Transverse colon (tissue), 4 donors: Measurements from ENCODE around the gene SELENOO. TPM values are rescaled to one million over a fixed set of nuclear protein-coding genes. Genes with fewer than 3 reads are reported as not detected.

Source experiments
- DNase-seq: peaks from one replicate; pipeline ENCODE4 v3.0.0-alpha.2; 2019
- H3K27ac ChIP-seq, 4 donors: fragments of 200-600 bp; sonication (generic); 2 replicates each; pipeline ENCODE4 v1.5.1; 2016 to 2018; ENCODE audit warnings: inconsistent platforms in 4 of 4
- H3K27me3 ChIP-seq: fragments of 200-600 bp; sonication (generic); 2 replicates; pipeline ENCODE4 v1.5.1; 2017; ENCODE audit warnings: inconsistent platforms
- H3K36me3 ChIP-seq, 4 donors: fragments of 200-600 bp; sonication (generic); 2 replicates each; pipeline ENCODE4 v1.5.1; 2017 to 2019; ENCODE audit warnings: inconsistent platforms in 4 of 4
- H3K4me1 ChIP-seq, 4 donors: fragments of 200-600 bp; sonication (generic); 2 replicates each; pipeline ENCODE4 v1.5.1; 2017 to 2020; ENCODE audit warnings: inconsistent platforms in 4 of 4
- H3K4me3 ChIP-seq, 4 donors: fragments of 200-600 bp; sonication (generic); 1 replicate in 1 of 4; 2 replicates in 3 of 4; pipeline versions ENCODE4 v1.5.1 to v1.6.1; 2017 to 2019; ENCODE audit warnings: inconsistent platforms in 4 of 4
- H3K9me3 ChIP-seq, 2 donors: fragments of 200-600 bp; sonication (generic); 2 replicates each; pipeline ENCODE4 v1.5.1; 2017 to 2019; ENCODE audit warnings: inconsistent platforms in 2 of 2
- CTCF ChIP-seq, 5 experiments: fragments of 200-600 bp in 3 of 5; fragments of 450-650 bp in 2 of 5; sonication (generic) in 3 of 5; IDR thresholded peaks; 1 replicate in 2 of 5; 2 replicates in 3 of 5; pipeline ENCODE4 v1.5.1; 2016 to 2017; ENCODE audit warnings: antibody characterized with exemption in 5 of 5, inconsistent platforms in 3 of 5, mild to moderate bottlenecking in 2 of 5, moderate library complexity in 1 of 5
- EP300 ChIP-seq: sonication (generic); formaldehyde crosslinking; IDR thresholded peaks from one replicate; pipeline ENCODE4 v1.6.1; 2017; ENCODE audit warnings: antibody characterized with exemption, low read depth
- POLR2A ChIP-seq: fragments of 450-650 bp; IDR thresholded peaks from one replicate; pipeline ENCODE4 v1.6.1; 2016; ENCODE audit warnings: antibody characterized with exemption, mild to moderate bottlenecking, moderate library complexity
- POLR2AphosphoS5 ChIP-seq, 3 donors: sonication (generic); formaldehyde crosslinking; IDR thresholded peaks; one replicate each; pipeline ENCODE4 v1.6.1; 2016; ENCODE audit warnings: antibody characterized with exemption in 3 of 3
- WGBS, 2 donors: methylation state at CpG; one replicate each; pipeline ENCODE4 v1.1.5; 2018; ENCODE audit warnings: low coverage in 1 of 2; 5-methylcytosine and 5-hydroxymethylcytosine counted together
- in situ Hi-C, 4 donors: fragments of 200-750 bp; cut with MboI; loops; one replicate each; pipeline versions ENCODE4 v1.15.0 to v1.15.1; 2017; ENCODE audit warnings: low sequenced_read_pairs in 3 of 4, low pct_ligation_motif_present in 1 of 4, low pct_unique_long_range_greater_than_20kb in 1 of 4
- intact Hi-C: fragments of 100-400 bp; cut with DNase I; formaldehyde crosslinking; loops from one replicate; pipeline ENCODE4 v1.15.1; 2023; ENCODE audit warnings: low total_unique reads
- total RNA-seq, 4 donors: library from RNA; depleted of rRNA; stranded (reverse); fragments of >200 nt; gene quantifications; one replicate each; pipeline ENCODE4 v1.1.0, GENCODE V29; 2016

The SELENOO gene
- total RNA-seq, 4 donors from 2014 or later: 27.3 to 91.3 (median 35.1) TPM

GRCh38 chr22:50245214-50246072 is 44.6 kb downstream of the SELENOO start:
- WGBS, 2 donors: 15% methylated on average over 40 of the region's 53 CpGs; no CpG with 5 or more reads in 1 of the 2 donors
- intact Hi-C loops: no loop called here
- DNase-seq: peak; percentile 38

GRCh38 chr22:50246242-50247175 is 45.7 kb downstream of the SELENOO start:
- Histone ChIP-seq H3K4me3 (no peak overlapping the region), H3K9me3 (no peaks in the 10 kb centered on the region), H3K4me1 (peaks cover 38 to 62% (median 54%) of the 10 kb centered on the region in 4 donors), H3K27ac (peak overlapping the region; percentile 93 to 95 (median 94)), H3K36me3 (no peaks in the 10 kb centered on the region), H3K27me3 (no peaks in the 10 kb centered on the region)
- 86 to 92% methylated on average over 4 to 19 of the region's 20 CpGs for WGBS, 2 donors
- in situ Hi-C loops: no loop called here
- intact Hi-C loops: no loop called here
- DNase-seq: no peak
- TF ChIP-seq CTCF (IDR thresholded peaks at IDR 0.05): peak in 1 of 5 experiments; percentile 28
- no peak for TF ChIP-seq POLR2A
- no peak for TF ChIP-seq POLR2AphosphoS5 (IDR thresholded peaks at IDR 0.05)
- no peak for TF ChIP-seq EP300

More at GRCh38 chr22:50245214-50246072, 44.6 kb downstream of the SELENOO start:
- in situ Hi-C loops: no loop called here
- Histone ChIP-seq H3K4me1 (peaks cover 44 to 67% (median 53%) of the 10 kb centered on the region in 4 donors), H3K27me3 (no peaks in the 10 kb centered on the region), H3K27ac (peak overlapping the region; percentile 93 to 95 (median 94)), H3K4me3 (peak overlapping the region; percentile 66 to 92 (median 89)), H3K9me3 (no peaks in the 10 kb centered on the region), H3K36me3 (no peaks in the 10 kb centered on the region)
- TF ChIP-seq EP300: no peak
- no peak for TF ChIP-seq POLR2AphosphoS5 (IDR thresholded peaks at IDR 0.05)
- no peak for TF ChIP-seq CTCF (IDR thresholded peaks at IDR 0.05)
- no peak for TF ChIP-seq POLR2A

DNA sequence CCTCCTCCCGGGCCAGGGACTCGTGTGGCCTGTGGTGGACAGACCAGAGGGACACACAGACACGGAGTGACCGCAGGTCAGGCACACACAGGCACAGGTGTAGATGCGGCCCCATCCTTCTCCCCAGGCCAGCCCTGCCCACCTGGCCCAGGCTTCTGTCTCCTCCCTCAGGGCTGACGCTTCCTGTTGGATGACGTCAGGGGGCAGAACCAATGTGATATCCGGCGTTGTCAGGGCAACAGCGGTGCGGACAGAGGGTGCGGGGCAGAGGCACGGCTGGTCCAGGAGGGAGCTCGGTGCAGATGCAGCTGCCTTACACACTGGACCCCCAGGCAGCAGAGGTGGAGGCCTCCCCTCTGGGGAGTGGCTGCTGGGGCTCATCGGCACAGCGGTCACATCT is 46.9 kb downstream of the SELENOO start:
- H3K4me1 ChIP-seq: peaks cover 28 to 57% (median 49%) of the 10 kb centered on the region in 4 donors
- no peaks in the 10 kb centered on the region for H3K27me3 ChIP-seq
- TF ChIP-seq EP300: no peak
- no peak for TF ChIP-seq CTCF (IDR thresholded peaks at IDR 0.05)
- no peak for TF ChIP-seq POLR2AphosphoS5 (IDR thresholded peaks at IDR 0.05)
- TF ChIP-seq POLR2A: no peak
- 27% methylated on average over 15 of the region's 16 CpGs; no CpG with 5 or more reads in 1 of the 2 donors for WGBS, 2 donors
- no peak overlapping the region for H3K4me3 ChIP-seq
- intact Hi-C loops (no loop called here), in situ Hi-C loops (no loop called here)
- H3K36me3 ChIP-seq: no peaks in the 10 kb centered on the region
- peak; percentile 77 for DNase-seq
- H3K27ac ChIP-seq: peak overlapping the region in 1 of 4 donors; percentile 26
- H3K9me3 ChIP-seq: no peaks in the 10 kb centered on the region
